Natural killer cell (primary cell): ENCODE data around the gene DPH3. TPM values are rescaled to one million over a fixed set of nuclear protein-coding genes. Genes with fewer than 3 reads are reported as not detected.

Experiments used
- ATAC-seq, 3 donors: fragments of 150-1000 bp in 2 of 3; fragments of 200-7000 bp in 1 of 3; cut with Tn5 transposase; 1 replicate in 1 of 3; 2 replicates in 2 of 3; pipeline ENCODE4 v1.10.0; 2021; ENCODE audit warnings: mild to moderate bottlenecking in 2 of 3, moderate library complexity in 2 of 3
- DNase-seq, 2 donors: peaks; one replicate each; pipeline versions ENCODE4 v3.0.0 to v3.0.0-alpha.2; 2013 to 2021; ENCODE audit warnings: mixed read lengths in 1 of 2
- H3K27ac ChIP-seq: one replicate; pipeline ENCODE4 v1.5.1; 2013; ENCODE audit warnings: mild to moderate bottlenecking, low read length
- H3K27me3 ChIP-seq: one replicate; pipeline ENCODE4 v1.6.1; 2013; ENCODE audit warnings: low read length; ENCODE audit not compliant: control insufficient read depth, insufficient read depth
- H3K36me3 ChIP-seq: one replicate; pipeline ENCODE4 v1.6.1; 2013; ENCODE audit warnings: low read length; ENCODE audit not compliant: control insufficient read depth, insufficient read depth
- H3K4me1 ChIP-seq: one replicate; pipeline ENCODE4 v1.6.1; 2013; ENCODE audit warnings: low read length; ENCODE audit not compliant: control insufficient read depth, insufficient read depth
- H3K4me3 ChIP-seq: one replicate; pipeline ENCODE4 v1.5.1; 2013; ENCODE audit warnings: low read length
- H3K9me3 ChIP-seq: one replicate; pipeline ENCODE4 v1.6.1; 2013; ENCODE audit warnings: low read length; ENCODE audit not compliant: control insufficient read depth, insufficient read depth
- H3K27ac Mint-ChIP-seq, 2 donors: one replicate each; pipeline ENCODE4 v1.8.0; 2022; ENCODE audit warnings: mild to moderate bottlenecking in 2 of 2, mixed read lengths in 2 of 2, moderate library complexity in 1 of 2
- H3K27me3 Mint-ChIP-seq, 2 donors: one replicate each; pipeline ENCODE4 v1.8.0; 2022; ENCODE audit warnings: low read depth in 2 of 2, mixed read lengths in 2 of 2
- H3K36me3 Mint-ChIP-seq: one replicate; pipeline ENCODE4 v1.8.0; 2022; ENCODE audit warnings: mixed read lengths
- H3K4me1 Mint-ChIP-seq, 2 donors: one replicate each; pipeline ENCODE4 v1.8.0; 2022; ENCODE audit warnings: mixed read lengths in 2 of 2
- H3K4me3 Mint-ChIP-seq: one replicate; pipeline ENCODE4 v1.8.0; 2022; ENCODE audit warnings: mild to moderate bottlenecking, moderate library complexity, mixed read lengths
- H3K9me3 Mint-ChIP-seq, 2 donors: one replicate each; pipeline ENCODE4 v1.8.0; 2022; ENCODE audit warnings: mixed read lengths in 2 of 2
- CTCF ChIP-seq: fragments of 200-600 bp; IDR thresholded peaks from one replicate; pipeline ENCODE4 v1.8.0; 2022; ENCODE audit warnings: antibody characterized with exemption
- WGBS: methylation state at CpG from one replicate; pipeline ENCODE4 v1.1.7; 2013; ENCODE audit warnings: missing lambda C conversion rate; ENCODE audit not compliant: insufficient coverage; 5-methylcytosine and 5-hydroxymethylcytosine counted together
- intact Hi-C: fragments of 100-400 bp; cut with micrococcal nuclease; formaldehyde crosslinking; loops from one replicate; pipeline ENCODE4 v1.14.2; 2022
- total RNA-seq, 4 donors: library from RNA; stranded (reverse); fragments of 120-200 nt in 1 of 4; gene quantifications; one replicate each; pipeline versions ENCODE4 v1.2.3 to v1.2.4, GENCODE V29; 2013 to 2022

The DPH3 gene
- total RNA-seq, 3 donors from 2014 or later (not counting 1 experiment from before 2014, with no cell fraction given), result 20.4 to 27.3 (median 22.8) TPM

GRCh38 chr3:16249886-16250285 lies 14.9 kb downstream of the DPH3 start:
- H3K27ac ChIP-seq, result no peak overlapping the region
- H3K9me3 ChIP-seq, result no peaks in the 10 kb centered on the region
- 100% methylated on average over 2 of the region's 3 CpGs for WGBS
- no peaks in the 10 kb centered on the region for H3K9me3 Mint-ChIP-seq
- peaks cover 5% of the 10 kb centered on the region for H3K4me1 ChIP-seq
- no peaks in the 10 kb centered on the region for H3K36me3 ChIP-seq
- no peak overlapping the region for H3K27ac Mint-ChIP-seq
- DNase-seq (no peak), ATAC-seq (no peak)
- no peaks in the 10 kb centered on the region for H3K27me3 ChIP-seq
- H3K4me3 ChIP-seq, result no peak overlapping the region
- peaks cover 0 to 11% of the 10 kb centered on the region in 2 donors for H3K4me1 Mint-ChIP-seq
- no peaks in the 10 kb centered on the region for H3K27me3 Mint-ChIP-seq
- H3K36me3 Mint-ChIP-seq, result no peaks in the 10 kb centered on the region
- no peak for TF ChIP-seq CTCF
- no peak overlapping the region for H3K4me3 Mint-ChIP-seq
- intact Hi-C loops, result loop anchor here (5.0 kb wide), 1 partner anchor 1048 kb away; no protein-coding TSS in a partner anchor

GRCh38 chr3:16249336-16249735 lies 15.4 kb downstream of the DPH3 start:
- no peaks in the 10 kb centered on the region for H3K9me3 Mint-ChIP-seq
- H3K27ac ChIP-seq, result no peak overlapping the region
- H3K4me3 Mint-ChIP-seq, result no peak overlapping the region
- H3K27ac Mint-ChIP-seq, result no peak overlapping the region
- intact Hi-C loops, result loop anchor here (5.0 kb wide), 1 partner anchor 1047 kb away; no protein-coding TSS in a partner anchor
- no peaks in the 10 kb centered on the region for H3K36me3 ChIP-seq
- no peak for TF ChIP-seq CTCF
- no peaks in the 10 kb centered on the region for H3K9me3 ChIP-seq
- 74% methylated on average over 3 of the region's 3 CpGs for WGBS
- ATAC-seq (no peak), DNase-seq (peak in 1 of 2 donors; percentile 43)
- H3K27me3 ChIP-seq, result no peaks in the 10 kb centered on the region
- H3K36me3 Mint-ChIP-seq, result no peaks in the 10 kb centered on the region
- no peaks in the 10 kb centered on the region for H3K27me3 Mint-ChIP-seq
- H3K4me1 ChIP-seq, result peaks cover 5% of the 10 kb centered on the region
- peaks cover 0 to 11% of the 10 kb centered on the region in 2 donors for H3K4me1 Mint-ChIP-seq
- H3K4me3 ChIP-seq, result no peak overlapping the region

- Histone ChIP-seq H3K4me3 (no peak overlapping the region), H3K9me3 (no peaks in the 10 kb centered on the region), H3K27ac (no peak overlapping the region), H3K4me1 (peaks cover 5% of the 10 kb centered on the region), H3K27me3 (no peaks in the 10 kb centered on the region), H3K36me3 (no peaks in the 10 kb centered on the region)
- DNase-seq, result no peak
- no peak overlapping the region for H3K27ac Mint-ChIP-seq
- WGBS, result 87% methylated on average over 5 of the region's 5 CpGs
- H3K36me3 Mint-ChIP-seq, result no peaks in the 10 kb centered on the region
- H3K9me3 Mint-ChIP-seq, result no peaks in the 10 kb centered on the region
- no peak for TF ChIP-seq CTCF
- no peaks in the 10 kb centered on the region for H3K27me3 Mint-ChIP-seq
- no peak for ATAC-seq
- intact Hi-C loops, result loop anchor here (5.0 kb wide), 1 partner anchor 1046 kb away; no protein-coding TSS in a partner anchor
- no peak overlapping the region for H3K4me3 Mint-ChIP-seq
- H3K4me1 Mint-ChIP-seq, result peaks cover 0 to 11% of the 10 kb centered on the region in 2 donors
Measured at GRCh38 chr3:16248556-16248955, 16.2 kb downstream of the DPH3 start.
